Sigmoid colon (tissue), 7 donors: ENCODE measurements around the gene CC2D2B. TPM values are rescaled to one million over a fixed set of nuclear protein-coding genes. Genes with fewer than 3 reads are reported as not detected.
"Not testable (repeated sequence)": the region's sequence is repeated elsewhere in the genome, so short reads cannot be mapped to it uniquely, and the experiment has no call there.

ENCODE experiments used
- DNase-seq: peaks from one replicate; pipeline ENCODE4 v3.0.0-alpha.2; 2019
- H3K27ac ChIP-seq, 4 donors: fragments of 200-600 bp; sonication (generic); one replicate each; pipeline ENCODE4 v1.5.1; 2016 to 2019; ENCODE audit warnings: mild to moderate bottlenecking in 1 of 4
- H3K27me3 ChIP-seq, 3 donors: fragments of 200-600 bp; sonication (generic); one replicate each; pipeline ENCODE4 v1.5.1; 2019; ENCODE audit warnings: mild to moderate bottlenecking in 1 of 3
- H3K36me3 ChIP-seq, 4 donors: fragments of 200-600 bp; sonication (generic); one replicate each; pipeline ENCODE4 v1.5.1; 2016 to 2019
- H3K4me1 ChIP-seq, 4 donors: fragments of 200-600 bp; sonication (generic); one replicate each; pipeline ENCODE4 v1.5.1; 2017 to 2019
- H3K4me3 ChIP-seq, 4 donors: fragments of 200-600 bp; sonication (generic); one replicate each; pipeline ENCODE4 v1.5.1; 2017 to 2019; ENCODE audit warnings: mild to moderate bottlenecking in 2 of 4, moderate library complexity in 1 of 4
- H3K9me3 ChIP-seq, 4 donors: fragments of 200-600 bp in 3 of 4; sonication (generic) in 3 of 4; one replicate each; pipeline versions ENCODE4 v1.5.1 to v1.6.1; 2013 to 2019
- EP300 ChIP-seq, 4 donors: sonication (generic); formaldehyde crosslinking; IDR thresholded peaks; one replicate each; pipeline ENCODE4 v1.6.1; 2017; ENCODE audit warnings: antibody characterized with exemption in 4 of 4
- POLR2A ChIP-seq, 2 donors: fragments of 450-650 bp; IDR thresholded peaks; one replicate each; pipeline ENCODE4 v1.6.1; 2016; ENCODE audit warnings: antibody characterized with exemption in 2 of 2, mild to moderate bottlenecking in 2 of 2, moderate library complexity in 2 of 2
- POLR2AphosphoS5 ChIP-seq, 4 donors: sonication (generic); formaldehyde crosslinking; IDR thresholded peaks; one replicate each; pipeline ENCODE4 v1.6.1; 2017; ENCODE audit warnings: antibody characterized with exemption in 4 of 4
- WGBS, 2 donors: extraction: QIAGEN DNeasy Blood & Tissue Kit; methylation state at CpG; one replicate each; pipeline ENCODE4 v1.1.7; 2013; 5-methylcytosine and 5-hydroxymethylcytosine counted together
- intact Hi-C: fragments of 100-400 bp; cut with DNase I; formaldehyde crosslinking; loops from one replicate; pipeline ENCODE4 v1.15.1; 2023
- polyA plus RNA-seq, 3 donors: library from polyadenylated mRNA; stranded (reverse); fragments of 200-250 nt; gene quantifications; one replicate each; pipeline ENCODE4 v1.2.3, GENCODE V29; 2013
- total RNA-seq, 4 donors: library from RNA; depleted of rRNA; stranded (reverse); fragments of >200 nt; gene quantifications; one replicate each; pipeline ENCODE4 v1.1.0, GENCODE V29; 2016
- TF ChIP-seq, protein P1 (sequence below), 4 experiments: fragments of 450-650 bp in 3 of 4; fragments of 200-600 bp in 1 of 4; IDR thresholded peaks; one replicate each; pipeline ENCODE4 v1.5.1; 2016 to 2019; ENCODE audit warnings: antibody characterized with exemption in 4 of 4, mild to moderate bottlenecking in 3 of 4, moderate library complexity in 2 of 4
- donor health status: healthy with polysubstance abuse.
- donor health status: Bipolar disorder and iron deficiency.
- donor health status: healthy.

CC2D2B gene
- total and polyA plus RNA-seq, 7 donors: 0.29 to 7.8 (median 4.3) TPM; not detected in 2

DNA sequence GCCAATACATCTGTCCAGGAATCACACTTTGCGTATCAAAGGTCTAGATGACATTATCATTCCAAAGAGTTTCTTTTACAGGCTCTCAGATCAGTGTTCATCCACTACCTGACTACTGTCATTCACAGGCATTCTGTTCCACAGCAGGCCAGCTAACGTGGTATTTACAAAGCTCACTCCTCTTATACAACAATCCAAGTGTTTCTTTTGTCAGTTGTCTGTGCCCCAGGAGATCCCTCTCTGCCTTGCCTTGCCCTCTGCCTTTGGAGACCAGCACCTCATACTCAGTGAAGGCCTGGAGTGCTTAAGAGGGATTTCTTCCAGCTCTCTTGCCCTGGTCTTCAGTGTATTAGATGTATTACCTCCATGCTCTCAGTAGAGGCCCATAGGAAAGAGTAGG is 34.6 kb upstream of the CC2D2B start:
- intact Hi-C loops: no loop called here
- Histone ChIP-seq H3K4me3 (no peak overlapping the region), H3K27me3 (no peaks in the 10 kb centered on the region), H3K27ac (no peak overlapping the region), H3K4me1 (no peaks in the 10 kb centered on the region), H3K9me3 (no peaks in the 10 kb centered on the region), H3K36me3 (peaks cover 3 to 66% (median 7%) of the 10 kb centered on the region in 4 donors)
- DNase-seq: no peak
- TF ChIP-seq POLR2AphosphoS5 (IDR thresholded peaks at IDR 0.05) (no peak), POLR2A (IDR thresholded peaks at IDR 0.05) (no peak), EP300 (IDR thresholded peaks at IDR 0.05) (no peak)
- TF ChIP-seq, protein P1, sequence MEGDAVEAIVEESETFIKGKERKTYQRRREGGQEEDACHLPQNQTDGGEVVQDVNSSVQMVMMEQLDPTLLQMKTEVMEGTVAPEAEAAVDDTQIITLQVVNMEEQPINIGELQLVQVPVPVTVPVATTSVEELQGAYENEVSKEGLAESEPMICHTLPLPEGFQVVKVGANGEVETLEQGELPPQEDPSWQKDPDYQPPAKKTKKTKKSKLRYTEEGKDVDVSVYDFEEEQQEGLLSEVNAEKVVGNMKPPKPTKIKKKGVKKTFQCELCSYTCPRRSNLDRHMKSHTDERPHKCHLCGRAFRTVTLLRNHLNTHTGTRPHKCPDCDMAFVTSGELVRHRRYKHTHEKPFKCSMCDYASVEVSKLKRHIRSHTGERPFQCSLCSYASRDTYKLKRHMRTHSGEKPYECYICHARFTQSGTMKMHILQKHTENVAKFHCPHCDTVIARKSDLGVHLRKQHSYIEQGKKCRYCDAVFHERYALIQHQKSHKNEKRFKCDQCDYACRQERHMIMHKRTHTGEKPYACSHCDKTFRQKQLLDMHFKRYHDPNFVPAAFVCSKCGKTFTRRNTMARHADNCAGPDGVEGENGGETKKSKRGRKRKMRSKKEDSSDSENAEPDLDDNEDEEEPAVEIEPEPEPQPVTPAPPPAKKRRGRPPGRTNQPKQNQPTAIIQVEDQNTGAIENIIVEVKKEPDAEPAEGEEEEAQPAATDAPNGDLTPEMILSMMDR (IDR thresholded peaks at IDR 0.05): no peak
- WGBS, 2 donors: 96% methylated on average over 2 of the region's 2 CpGs

DNA sequence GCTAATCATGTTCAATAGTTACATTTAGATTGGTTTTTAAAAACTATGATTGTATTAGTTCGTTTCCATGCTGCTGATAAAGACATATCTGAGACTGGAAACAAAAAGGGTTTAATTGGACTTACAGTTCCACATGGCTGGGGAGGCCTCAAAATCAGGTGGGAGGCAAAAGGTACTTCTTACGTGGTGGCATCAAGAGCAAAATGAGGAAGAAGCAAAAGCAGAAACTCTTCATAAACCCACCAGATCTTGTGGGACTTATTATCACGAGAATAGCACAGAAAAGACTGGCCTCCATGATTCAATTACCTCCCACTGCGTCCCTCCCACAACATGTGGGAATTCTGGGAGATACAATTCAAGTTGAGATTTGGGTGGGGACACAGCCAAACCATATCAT is 34.1 kb upstream of the CC2D2B start:
- WGBS, 2 donors: 86 to 95% methylated on average over 4 of the region's 4 CpGs
- TF ChIP-seq POLR2AphosphoS5 (IDR thresholded peaks at IDR 0.05) (no peak), EP300 (IDR thresholded peaks at IDR 0.05) (no peak), POLR2A (IDR thresholded peaks at IDR 0.05) (no peak)
- TF ChIP-seq, protein P1 (IDR thresholded peaks at IDR 0.05): no peak

DNA sequence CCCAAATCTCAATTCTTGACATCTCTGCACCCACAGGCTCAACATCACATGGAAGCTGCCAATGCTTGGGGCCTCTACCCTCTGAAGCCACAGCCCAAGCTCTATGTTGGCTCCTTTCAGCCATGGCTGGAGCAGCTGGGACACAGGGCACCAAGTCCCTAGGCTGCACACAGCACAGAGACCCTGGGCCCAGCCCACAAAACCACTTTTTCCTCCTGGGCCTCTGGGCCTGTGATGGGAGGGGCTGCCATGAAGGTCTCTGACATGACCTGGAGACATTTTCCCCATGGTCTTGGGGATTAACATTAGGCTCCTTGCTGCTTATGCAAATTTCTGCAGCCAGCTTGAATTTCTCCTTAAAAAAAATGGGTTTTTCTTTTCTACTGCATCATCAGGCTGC is 33.0 kb upstream of the CC2D2B start:
- H3K27me3 ChIP-seq, H3K27ac ChIP-seq, DNase-seq, H3K4me3 ChIP-seq, intact Hi-C loops, H3K4me1 ChIP-seq, H3K9me3 ChIP-seq: not testable (repeated sequence)
- H3K36me3 ChIP-seq: peaks cover 0 to 53% (median 4%) of the 10 kb centered on the region in 4 donors

More for the DNA sequence above, 34.1 kb upstream of the CC2D2B start:
- H3K4me1 ChIP-seq: no peaks in the 10 kb centered on the region
- no peak overlapping the region for H3K27ac ChIP-seq
- H3K36me3 ChIP-seq: peaks cover under 1 to 61% (median 5%) of the 10 kb centered on the region in 4 donors
- H3K27me3 ChIP-seq: no peaks in the 10 kb centered on the region
- DNase-seq: no peak
- no peak overlapping the region for H3K4me3 ChIP-seq
- intact Hi-C loops: no loop called here
- H3K9me3 ChIP-seq: no peaks in the 10 kb centered on the region

DNA sequence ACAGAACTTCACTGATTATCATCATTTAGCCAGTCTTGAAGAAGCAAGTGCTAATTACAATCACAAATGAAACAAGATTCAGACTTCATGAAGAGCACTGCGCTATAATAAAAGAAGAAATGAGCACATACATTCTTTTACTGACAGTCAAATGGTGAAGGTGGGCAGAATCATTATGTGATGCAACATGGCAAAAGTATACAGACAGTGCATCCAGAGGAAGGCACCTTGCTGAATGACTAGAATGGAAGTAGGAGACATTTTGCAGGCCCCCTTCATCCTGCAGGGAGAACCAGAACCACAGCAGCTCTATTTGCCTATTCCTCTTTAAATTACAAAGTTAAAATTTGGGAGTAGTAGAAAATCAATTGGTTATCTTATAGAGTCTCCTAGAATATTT is 31.0 kb upstream of the CC2D2B start:
- no peak overlapping the region for H3K4me3 ChIP-seq
- H3K27me3 ChIP-seq: no peaks in the 10 kb centered on the region
- H3K36me3 ChIP-seq: peaks cover 0 to 41% (median 4%) of the 10 kb centered on the region in 4 donors
- H3K4me1 ChIP-seq: peaks cover 0 to 14% (median 8%) of the 10 kb centered on the region in 4 donors
- TF ChIP-seq EP300 (IDR thresholded peaks at IDR 0.05) (no peak), POLR2AphosphoS5 (IDR thresholded peaks at IDR 0.05) (no peak), POLR2A (IDR thresholded peaks at IDR 0.05) (no peak)
- TF ChIP-seq, protein P1 (IDR thresholded peaks at IDR 0.05): no peak
- DNase-seq: no peak
- H3K27ac ChIP-seq: no peak overlapping the region
- intact Hi-C loops: no loop called here
- 100% methylated on average over 1 of the region's 1 CpG for WGBS, 2 donors
- no peaks in the 10 kb centered on the region for H3K9me3 ChIP-seq

DNA sequence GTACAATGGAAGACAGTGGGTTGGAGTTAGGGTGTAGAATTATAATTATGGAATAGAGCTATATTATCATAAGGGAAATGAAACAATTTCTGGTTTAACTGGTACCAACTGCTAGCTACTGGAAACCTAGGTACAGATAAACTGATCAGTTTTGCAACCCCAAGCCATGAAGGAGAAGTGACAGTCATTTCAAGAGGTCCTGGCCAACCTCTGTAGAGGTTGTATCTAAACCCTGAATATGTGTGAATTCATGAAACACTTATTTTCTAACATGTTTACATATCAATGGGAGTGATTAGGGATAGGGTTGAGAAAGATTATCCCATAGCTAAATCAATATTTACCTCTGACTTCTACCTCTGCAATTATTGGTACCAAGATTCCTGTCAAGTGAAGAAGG is 29.9 kb upstream of the CC2D2B start:
- H3K27me3 ChIP-seq: no peaks in the 10 kb centered on the region
- H3K9me3 ChIP-seq: no peaks in the 10 kb centered on the region
- H3K4me3 ChIP-seq: no peak overlapping the region
- H3K27ac ChIP-seq: no peak overlapping the region
- H3K36me3 ChIP-seq: peaks cover 0 to 32% (median 4%) of the 10 kb centered on the region in 4 donors
- no peak for TF ChIP-seq POLR2A (IDR thresholded peaks at IDR 0.05)
- TF ChIP-seq, protein P1 (IDR thresholded peaks at IDR 0.05): no peak
- no peak for TF ChIP-seq EP300 (IDR thresholded peaks at IDR 0.05)
- no peak for TF ChIP-seq POLR2AphosphoS5 (IDR thresholded peaks at IDR 0.05)
- DNase-seq: no peak
- peaks cover 0 to 18% (median 11%) of the 10 kb centered on the region in 4 donors for H3K4me1 ChIP-seq
- intact Hi-C loops: no loop called here
